VCaP (cell line): ENCODE results near the gene SYPL1.

Source experiments
- H3K27ac ChIP-seq: fragments of 450-650 bp; 2 replicates; pipeline ENCODE4 v1.5.1; 2017
- CTCF ChIP-seq: fragments of 450-650 bp; conservative IDR thresholded peaks from 2 replicates; pipeline ENCODE4 v1.5.1; 2017; ENCODE audit warnings: mild to moderate bottlenecking, moderate library complexity

SYPL1 gene

GRCh38 chr7:106070567-106071254 lies 41.4 kb downstream of the SYPL1 start:
- peak overlapping the region; percentile 92 for H3K27ac ChIP-seq
- TF ChIP-seq CTCF = no peak

- TF ChIP-seq CTCF = no peak
- peak overlapping the region; percentile 92 for H3K27ac ChIP-seq
Observed at GRCh38 chr7:106070201-106070551, 41.9 kb downstream of the SYPL1 start.

- H3K27ac ChIP-seq = peak overlapping the region; percentile 92
- no peak for TF ChIP-seq CTCF
Observed at GRCh38 chr7:106069471-106070200, 42.5 kb downstream of the SYPL1 start.

- TF ChIP-seq CTCF = no peak
- H3K27ac ChIP-seq = peak overlapping the region; percentile 92; the same call in 1 of the 2 replicates
Observed at GRCh38 chr7:106068986-106069385, 43.1 kb downstream of the SYPL1 start.

GRCh38 chr7:106068538-106068961 lies 43.6 kb downstream of the SYPL1 start:
- peak overlapping the region; percentile 92; the same call in 1 of the 2 replicates for H3K27ac ChIP-seq
- no peak for TF ChIP-seq CTCF

GRCh38 chr7:106067678-106068077 lies 44.4 kb downstream of the SYPL1 start:
- no peak for TF ChIP-seq CTCF
- H3K27ac ChIP-seq = no peak overlapping the region

- peak overlapping the region; percentile 94 for H3K27ac ChIP-seq
- no peak for TF ChIP-seq CTCF
Observed at GRCh38 chr7:106065575-106066500, 46.3 kb downstream of the SYPL1 start.
